Stimulated activated effector memory CD8-positive, alpha-beta T cell treated with anti-CD3 and anti-CD28 coated beads, Interleukin-12 subunit alpha, Interleukin-12 subunit beta, amount 100 ng/mL, for 72 hours (primary cell): ENCODE measurements around the gene GPR183.
"Not testable (repeated sequence)": the region's sequence is repeated elsewhere in the genome, so short reads cannot be mapped to it uniquely, and the experiment has no call there.

ENCODE experiments used
- ATAC-seq: fragments of 150-1000 bp; cut with Tn5 transposase; 2 replicates; pipeline ENCODE4 v1.10.0; 2021
- DNase-seq, 2 donors: peaks; one replicate each; pipeline ENCODE4 v3.0.0; 2021 to 2022; ENCODE audit warnings: low spot score in 2 of 2
- H3K27ac Mint-ChIP-seq: one replicate; pipeline ENCODE4 v1.8.0; 2022; ENCODE audit warnings: mild to moderate bottlenecking, mixed read lengths
- H3K36me3 Mint-ChIP-seq: one replicate; pipeline ENCODE4 v1.8.0; 2022; ENCODE audit warnings: mild to moderate bottlenecking, mixed read lengths
- H3K4me1 Mint-ChIP-seq: one replicate; pipeline ENCODE4 v1.8.0; 2022; ENCODE audit warnings: mixed read lengths
- H3K4me3 Mint-ChIP-seq: one replicate; pipeline ENCODE4 v1.8.0; 2022; ENCODE audit warnings: mild to moderate bottlenecking, mixed read lengths
- H3K9me3 Mint-ChIP-seq: one replicate; pipeline ENCODE4 v1.8.0; 2022; ENCODE audit warnings: mixed read lengths

GPR183 gene

GRCh38 chr13:99250982-99251825, 56.0 kb downstream of the GPR183 start:
- peaks cover 52% of the 10 kb centered on the region for H3K4me1 Mint-ChIP-seq
- H3K36me3 Mint-ChIP-seq, result peaks cover 79% of the 10 kb centered on the region
- peaks cover 2% of the 10 kb centered on the region for H3K9me3 Mint-ChIP-seq
- peak overlapping the region; percentile 14 for H3K4me3 Mint-ChIP-seq
- DNase-seq, result no peak
- peak overlapping the region; percentile 82 for H3K27ac Mint-ChIP-seq
- peak; percentile 84 for ATAC-seq

GRCh38 chr13:99249606-99250005, 57.6 kb downstream of the GPR183 start:
- H3K27ac Mint-ChIP-seq, DNase-seq, H3K4me3 Mint-ChIP-seq, ATAC-seq, H3K9me3 Mint-ChIP-seq: not testable (repeated sequence)
- Mint-ChIP-seq H3K36me3 (peaks cover 79% of the 10 kb centered on the region), H3K4me1 (peaks cover 39% of the 10 kb centered on the region)

GRCh38 chr13:99249178-99249577, 58.0 kb downstream of the GPR183 start:
- ATAC-seq, DNase-seq, H3K4me3 Mint-ChIP-seq, H3K27ac Mint-ChIP-seq, H3K9me3 Mint-ChIP-seq: not testable (repeated sequence)
- Mint-ChIP-seq H3K4me1 (peaks cover 38% of the 10 kb centered on the region), H3K36me3 (peaks cover 79% of the 10 kb centered on the region)

- no peak for DNase-seq
- ATAC-seq, result no peak
- Mint-ChIP-seq H3K4me3 (no peak overlapping the region), H3K27ac (no peak overlapping the region), H3K36me3 (peaks cover 80% of the 10 kb centered on the region), H3K4me1 (peaks cover 30% of the 10 kb centered on the region), H3K9me3 (peaks cover 2% of the 10 kb centered on the region)
Observed at GRCh38 chr13:99246100-99246499, 61.1 kb downstream of the GPR183 start.
